Adrenal gland (tissue), 12 donors: ENCODE results near the gene TP53AIP1. TPM values are rescaled to one million over a fixed set of nuclear protein-coding genes. Genes with fewer than 3 reads are reported as not detected.

Experiments
- DNase-seq, 7 donors: peaks; one replicate each; pipeline ENCODE4 v3.0.0-alpha.2; 2019 to 2020
- H3K27ac ChIP-seq, 5 donors: fragments of 200-600 bp; sonication (generic) in 4 of 5; 1 replicate in 3 of 5; 2 replicates in 2 of 5; pipeline versions ENCODE4 v1.5.1 to v1.8.0; 2016 to 2020; ENCODE audit warnings: mild to moderate bottlenecking in 1 of 5
- H3K27me3 ChIP-seq: fragments of 200-600 bp; 2 replicates; pipeline ENCODE4 v1.8.0; 2021
- H3K36me3 ChIP-seq, 2 donors: fragments of 200-600 bp; replicated peaks in 1 of 2; 1 replicate in 1 of 2; 2 replicates in 1 of 2; pipeline versions ENCODE4 v1.5.1 to v1.8.0; 2018 to 2022
- H3K4me1 ChIP-seq, 2 donors: fragments of 200-600 bp; replicated peaks in 1 of 2; 1 replicate in 1 of 2; 2 replicates in 1 of 2; pipeline versions ENCODE4 v1.5.1 to v1.8.0; 2018 to 2021
- H3K4me3 ChIP-seq, 4 donors: fragments of 200-600 bp; sonication (generic) in 3 of 4; one replicate each; pipeline ENCODE4 v1.5.1; 2016 to 2018
- H3K9me3 ChIP-seq, 3 donors: fragments of 200-600 bp; sonication (generic) in 1 of 3; replicated peaks in 1 of 3; 1 replicate in 2 of 3; 2 replicates in 1 of 3; pipeline versions ENCODE4 v1.5.1 to v1.8.0; 2016 to 2021
- CTCF ChIP-seq, 6 experiments: fragments of 450-650 bp in 4 of 6; fragments of 200-600 bp in 2 of 6; sonication (generic) in 1 of 6; IDR thresholded peaks; 1 replicate in 5 of 6; 2 replicates in 1 of 6; pipeline versions ENCODE4 v1.5.1 to v1.8.0; 2016 to 2021; ENCODE audit warnings: antibody characterized with exemption in 6 of 6, mild to moderate bottlenecking in 2 of 6, moderate library complexity in 1 of 6
- POLR2A ChIP-seq, 2 donors: fragments of 450-650 bp; IDR thresholded peaks; one replicate each; pipeline ENCODE4 v1.6.1; 2017; ENCODE audit warnings: antibody characterized with exemption in 2 of 2, mild to moderate bottlenecking in 2 of 2, moderate library complexity in 1 of 2
- WGBS, 4 donors: extraction: QIAGEN DNeasy Blood & Tissue Kit in 2 of 4; methylation state at CpG; one replicate each; pipeline versions ENCODE4 v1.1.5 to v1.1.7; 2013 to 2017; 5-methylcytosine and 5-hydroxymethylcytosine counted together
- intact Hi-C, 2 donors: fragments of 100-400 bp; cut with DNase I; formaldehyde crosslinking; loops; one replicate each; pipeline versions ENCODE4 v1.14.1 to v1.15.0; 2022 to 2023
- polyA plus RNA-seq, 3 donors: library from polyadenylated mRNA; stranded (reverse); fragments of 200-250 nt in 2 of 3; fragments of 350-450 nt in 1 of 3; fragmentation: Illumina TruSeq in 1 of 3; extraction: RNeasy Lipid Tissue Mini Kit (QIAGEN cat#74804) in 1 of 3; gene quantifications; one replicate each; pipeline ENCODE4 v1.2.3, GENCODE V29; 2013 to 2014
- total RNA-seq, 9 donors: library from RNA; depleted of rRNA in 4 of 9; stranded (reverse); fragments of >200 nt in 4 of 9; fragments of 120-200 nt in 1 of 9; fragmentation: NEBNext Ultra II Directional in 1 of 9; extraction: Animal tissue kit (Norgen Biotek cat#: 25700) in 1 of 9; gene quantifications; one replicate each; pipeline versions ENCODE4 v1.1.0 to v1.2.4, GENCODE V29; 2013 to 2023
- donor health status: healthy with polysubstance abuse.
- donor health status: Bipolar disorder and iron deficiency.
- donor health status: DM: yes; HTN: yes; CAD: no.
- donor health status: DM: no; HTN: no; CAD: no.
- donor health status: DM: no; HTN: no; CAD: no.
- donor health status: DM: yes; HTN: yes; CAD: no.

TP53AIP1 gene
- total and polyA plus RNA-seq, 12 donors: 0.11 to 1.7 (median 0.30) TPM; not detected in 2

GRCh38 chr11:128919216-128919615 lies 23.5 kb downstream of the TP53AIP1 start:
- no peak for DNase-seq
- no peak overlapping the region for H3K27ac ChIP-seq
- H3K4me3 ChIP-seq: no peak overlapping the region
- intact Hi-C loops: no loop called here
- TF ChIP-seq POLR2A (IDR thresholded peaks at IDR 0.05): no peak
- no peak for TF ChIP-seq CTCF (IDR thresholded peaks at IDR 0.05)
- no peaks in the 10 kb centered on the region for H3K27me3 ChIP-seq
- 58 to 80% (median 71%) methylated on average over 5 of the region's 5 CpGs for WGBS, 4 donors
- H3K9me3 ChIP-seq: no peaks in the 10 kb centered on the region
- H3K36me3 ChIP-seq: peaks cover 0 to 12% of the 10 kb centered on the region in 2 donors
- H3K4me1 ChIP-seq: no peaks in the 10 kb centered on the region

- TF ChIP-seq CTCF (IDR thresholded peaks at IDR 0.05): no peak
- TF ChIP-seq POLR2A (IDR thresholded peaks at IDR 0.05): no peak
- Histone ChIP-seq H3K9me3 (no peaks in the 10 kb centered on the region), H3K36me3 (peaks cover 0 to 18% of the 10 kb centered on the region in 2 donors), H3K27me3 (no peaks in the 10 kb centered on the region), H3K27ac (no peak overlapping the region), H3K4me1 (no peaks in the 10 kb centered on the region), H3K4me3 (no peak overlapping the region)
- DNase-seq: no peak
- intact Hi-C loops: no loop called here
- WGBS, 4 donors: 47 to 63% (median 61%) methylated on average over 5 of the region's 5 CpGs
These were observed 25.4 kb downstream of the TP53AIP1 start for GRCh38 chr11:128917144-128917724.

GRCh38 chr11:128916681-128917080 lies 26.0 kb downstream of the TP53AIP1 start:
- TF ChIP-seq CTCF (IDR thresholded peaks at IDR 0.05): no peak
- TF ChIP-seq POLR2A (IDR thresholded peaks at IDR 0.05): no peak
- H3K27me3 ChIP-seq: no peaks in the 10 kb centered on the region
- intact Hi-C loops: no loop called here
- DNase-seq: no peak
- H3K4me1 ChIP-seq: no peaks in the 10 kb centered on the region
- peaks cover 0 to 23% of the 10 kb centered on the region in 2 donors for H3K36me3 ChIP-seq
- WGBS, 4 donors: 77 to 94% (median 87%) methylated on average over 2 of the region's 2 CpGs
- H3K27ac ChIP-seq: no peak overlapping the region
- no peaks in the 10 kb centered on the region for H3K9me3 ChIP-seq
- no peak overlapping the region for H3K4me3 ChIP-seq

GRCh38 chr11:128916037-128916572 lies 26.6 kb downstream of the TP53AIP1 start:
- Histone ChIP-seq H3K27me3 (no peaks in the 10 kb centered on the region), H3K4me3 (no peak overlapping the region), H3K27ac (no peak overlapping the region), H3K9me3 (no peaks in the 10 kb centered on the region), H3K36me3 (peaks cover 0 to 28% of the 10 kb centered on the region in 2 donors), H3K4me1 (no peaks in the 10 kb centered on the region)
- no peak for DNase-seq
- no peak for TF ChIP-seq POLR2A (IDR thresholded peaks at IDR 0.05)
- no peak for TF ChIP-seq CTCF (IDR thresholded peaks at IDR 0.05)
- intact Hi-C loops: no loop called here
- 65 to 80% (median 74%) methylated on average over 3 of the region's 3 CpGs for WGBS, 4 donors
